HepG2 (cell line): ENCODE data around the gene DDC. TPM values are rescaled to one million over a fixed set of nuclear protein-coding genes. Genes with fewer than 3 reads are reported as not detected.

ENCODE experiments used
- ATAC-seq: fragments of 200-7000 bp; cut with Tn5 transposase; 3 replicates; pipeline ENCODE4 v1.9.1; 2020; ENCODE audit warnings: mild to moderate bottlenecking, moderate library complexity
- BruUV-seq: library from RNA; stranded (reverse); fragments of 400-500 nt; replicated peaks from 2 replicates; lab custom pipeline; 2021; lab: Mats Ljungman, UMichigan
- CTCF ChIA-PET: fragments of 300-600 bp; formaldehyde crosslinking; extraction: SDS; loops from one replicate; lab custom pipeline; 2021; ENCODE audit warnings: low total read pairs, inconsistent platforms, low intra/inter-chr PET ratio; lab: Yijun Ruan, JAX
- POLR2A ChIA-PET: fragments of 350-600 bp; sonication (Branson Sonifier 250); formaldehyde crosslinking; loops from one replicate; lab custom pipeline; 2020; ENCODE audit warnings: antibody characterized with exemption, inconsistent platforms; lab: Yijun Ruan, JAX
- DNase-seq: peaks from one replicate; pipeline ENCODE4 v3.0.0-alpha.2; 2015; ENCODE audit warnings: low spot score
- FAIRE-seq: peaks from 3 replicates; lab custom pipeline; 2011; peaks lifted over from hg19 to GRCh38; lab: Jason Lieb, UNC
- H2AFZ ChIP-seq: one replicate; pipeline ENCODE4 v1.6.1; 2011; ENCODE audit warnings: low read length, inconsistent platforms
- H3K27ac ChIP-seq: fragments of 300-600 bp; 3 replicates; pipeline ENCODE4 v1.8.0; 2011; ENCODE audit warnings: mixed run types, mild to moderate bottlenecking, mixed read lengths, low read length, inconsistent platforms; ENCODE audit not compliant: insufficient read depth; ENCODE audit errors: extremely low read length
- H3K27me3 ChIP-seq, 2 experiments: fragments of 200-600 bp in 1 of 2; 2 replicates in 1 of 2; 3 replicates in 1 of 2; pipeline versions ENCODE4 v1.6.0 to v1.8.0; 2011; ENCODE audit warnings: low read length in 2 of 2, mild to moderate bottlenecking in 2 of 2, moderate library complexity in 2 of 2, inconsistent platforms in 1 of 2; ENCODE audit not compliant: insufficient read depth in 2 of 2, control insufficient read depth in 1 of 2
- H3K36me3 ChIP-seq, 2 experiments: fragments of 200-600 bp in 1 of 2; replicated peaks in 1 of 2; 2 replicates in 1 of 2; 3 replicates in 1 of 2; pipeline versions ENCODE4 v1.5.1 to v1.8.0; 2011; ENCODE audit warnings: low read length in 2 of 2, inconsistent platforms in 1 of 2; ENCODE audit not compliant: insufficient read depth in 2 of 2, control insufficient read depth in 1 of 2
- H3K4me1 ChIP-seq: 2 replicates; pipeline ENCODE4 v1.5.1; 2012; ENCODE audit warnings: low read length, inconsistent platforms; ENCODE audit not compliant: insufficient read depth
- H3K4me2 ChIP-seq: 2 replicates; pipeline ENCODE4 v1.6.0; 2011; ENCODE audit warnings: low read depth, low read length, inconsistent platforms
- H3K4me3 ChIP-seq, 3 experiments: fragments of 200-600 bp in 1 of 3; sonication (generic), shearing (Covaris generic) in 1 of 3; replicated peaks in 1 of 3; 2 replicates each; pipeline ENCODE4 v1.5.1; 2011 to 2016; ENCODE audit warnings: low read length in 3 of 3, inconsistent platforms in 2 of 3, low read depth in 2 of 3, mild to moderate bottlenecking in 2 of 3, control low read depth in 1 of 3, mixed read lengths in 1 of 3; ENCODE audit not compliant: insufficient read depth in 1 of 3
- H3K79me2 ChIP-seq: one replicate; pipeline ENCODE4 v1.6.1; 2011; ENCODE audit warnings: low read length, inconsistent platforms; ENCODE audit not compliant: insufficient read depth
- H3K9ac ChIP-seq: 2 replicates; pipeline ENCODE4 v1.6.0; 2011; ENCODE audit warnings: mild to moderate bottlenecking, low read depth, low read length, inconsistent platforms; ENCODE audit not compliant: insufficient read depth
- H3K9me3 ChIP-seq: 2 replicates; pipeline ENCODE4 v1.5.1; 2012; ENCODE audit warnings: mild to moderate bottlenecking, low read length
- H4K20me1 ChIP-seq: 2 replicates; pipeline ENCODE4 v1.6.0; 2011; ENCODE audit warnings: inconsistent platforms, mild to moderate bottlenecking, low read length, moderate library complexity; ENCODE audit not compliant: insufficient read depth
- ARNTL ChIP-seq: sonication (generic); formaldehyde crosslinking; IDR thresholded peaks from 2 replicates; pipeline ENCODE4 v1.4.0; 2020; ENCODE audit warnings: mild to moderate bottlenecking, missing genetic modification reagents
- HIVEP1 ChIP-seq: sonication (generic); formaldehyde crosslinking; IDR thresholded peaks from 2 replicates; pipeline ENCODE4 v1.4.0; 2020; ENCODE audit warnings: mild to moderate bottlenecking, missing genetic modification reagents
- HOXA3 ChIP-seq: sonication (generic); formaldehyde crosslinking; IDR thresholded peaks from 2 replicates; pipeline ENCODE4 v1.5.0; 2020; ENCODE audit warnings: missing genetic modification reagents
- KDM6A ChIP-seq: IDR thresholded peaks from 2 replicates; pipeline ENCODE4 v1.6.1; 2016; ENCODE audit warnings: low read depth
- NRL ChIP-seq: sonication (generic); formaldehyde crosslinking; IDR thresholded peaks from 2 replicates; pipeline ENCODE4 v1.5.0; 2020; ENCODE audit warnings: missing genetic modification reagents, mild to moderate bottlenecking, moderate library complexity, borderline replicate concordance
- PRPF4 ChIP-seq: fragments of 200-400 bp; formaldehyde crosslinking; IDR thresholded peaks from 2 replicates; pipeline ENCODE4 v1.6.1; 2016; ENCODE audit warnings: low read length, low read depth; ENCODE audit not compliant: poor library complexity, severe bottlenecking
- SALL1 ChIP-seq: sonication (generic); formaldehyde crosslinking; IDR thresholded peaks from 2 replicates; pipeline ENCODE4 v1.8.0; 2022; ENCODE audit warnings: mild to moderate bottlenecking, missing genetic modification reagents
- SIN3A ChIP-seq: IDR thresholded peaks from 2 replicates; pipeline ENCODE4 v1.6.1; 2011; ENCODE audit warnings: low read depth, mild to moderate bottlenecking, control low read depth, low read length, borderline replicate concordance
- WIZ ChIP-seq: sonication (generic); formaldehyde crosslinking; IDR thresholded peaks from 2 replicates; pipeline ENCODE4 v1.5.1; 2020; ENCODE audit warnings: mild to moderate bottlenecking, missing genetic modification reagents
- ZNF232 ChIP-seq: sonication (generic); formaldehyde crosslinking; IDR thresholded peaks from 2 replicates; pipeline ENCODE4 v1.4.0; 2020; ENCODE audit warnings: missing genetic modification reagents, borderline replicate concordance
- ZNF333 ChIP-seq: sonication (generic); formaldehyde crosslinking; IDR thresholded peaks from 2 replicates; pipeline ENCODE4 v1.4.0; 2020; ENCODE audit warnings: mild to moderate bottlenecking, missing genetic modification reagents, borderline replicate concordance
- ZNF589 ChIP-seq: sonication (generic); formaldehyde crosslinking; conservative IDR thresholded peaks from 2 replicates; pipeline ENCODE4 v1.8.0; 2022; ENCODE audit warnings: mild to moderate bottlenecking, moderate library complexity, missing genetic modification reagents
- ZNF652 ChIP-seq: IDR thresholded peaks from 2 replicates; pipeline ENCODE4 v1.6.1; 2016; ENCODE audit warnings: low read depth, borderline replicate concordance
- ZNF670 ChIP-seq: sonication (generic); formaldehyde crosslinking; IDR thresholded peaks from 2 replicates; pipeline ENCODE4 v1.8.0; 2022; ENCODE audit warnings: mild to moderate bottlenecking, missing genetic modification reagents, borderline replicate concordance
- ZNF7 ChIP-seq: IDR thresholded peaks from 2 replicates; pipeline ENCODE4 v1.6.1; 2016; ENCODE audit warnings: missing biosample characterization, missing genetic modification reagents
- ZSCAN25 ChIP-seq: sonication (generic); formaldehyde crosslinking; IDR thresholded peaks from 2 replicates; pipeline ENCODE4 v1.8.0; 2022; ENCODE audit warnings: mild to moderate bottlenecking, missing genetic modification reagents
- ZSCAN9 ChIP-seq: IDR thresholded peaks from 2 replicates; pipeline ENCODE4 v1.6.1; 2016; ENCODE audit warnings: borderline replicate concordance
- ZUFSP ChIP-seq: sonication (generic); formaldehyde crosslinking; IDR thresholded peaks from 2 replicates; pipeline ENCODE4 v1.9.0; 2021; ENCODE audit warnings: missing genetic modification reagents, mild to moderate bottlenecking, borderline replicate concordance
- ZXDC ChIP-seq: sonication (generic); formaldehyde crosslinking; IDR thresholded peaks from 2 replicates; pipeline ENCODE4 v1.5.0; 2020; ENCODE audit warnings: mild to moderate bottlenecking, missing genetic modification reagents
- WGBS: methylation state at CpG from one replicate; pipeline ENCODE4 v1.1.6; 2017; ENCODE audit warnings: low lambda C conversion rate; 5-methylcytosine and 5-hydroxymethylcytosine counted together
- in situ Hi-C: cut with HindIII; loops from 2 replicates; pipeline ENCODE4 v1.10.0; 2017; ENCODE audit warnings: low pct_unique_long_range_greater_than_20kb; ENCODE audit not compliant: extremely low pct_ligation_motif_present
- intact Hi-C: fragments of 100-400 bp; cut with micrococcal nuclease; formaldehyde crosslinking; loops from one replicate; pipeline ENCODE4 v1.10.0; 2022; ENCODE audit not compliant: unreplicated experiment
- polyA plus RNA-seq, 8 experiments: library from polyadenylated mRNA; depleted of rRNA in 3 of 8; stranded (reverse) in 7 of 8; unstranded in 1 of 8; fragments of >200 nt; fragmentation: Illumina TruSeq in 4 of 8; extraction: Trizol in 4 of 8; gene quantifications; 2 replicates each; pipeline versions ENCODE4 v1.2.1 to v1.2.3, GENCODE V29; 2011 to 2016; ENCODE audit warnings: low read depth in 4 of 8, missing spikeins in 1 of 8, mixed read lengths in 1 of 8; ENCODE audit not compliant: insufficient read depth in 1 of 8
- total RNA-seq, 5 experiments: library from RNA; depleted of rRNA; stranded (reverse); fragments of >200 nt; fragmentation: Illumina TruSeq; extraction: Trizol; gene quantifications; 2 replicates each; pipeline ENCODE4 v1.2.3, GENCODE V29; 2016; ENCODE audit warnings: low read depth in 1 of 5

The DDC gene
- total and polyA plus RNA-seq, 2 of the 13 experiments (the other 11 are each of a cell fraction or from before 2014, with no cell fraction given) = 11.7 to 93.3 TPM

DNA sequence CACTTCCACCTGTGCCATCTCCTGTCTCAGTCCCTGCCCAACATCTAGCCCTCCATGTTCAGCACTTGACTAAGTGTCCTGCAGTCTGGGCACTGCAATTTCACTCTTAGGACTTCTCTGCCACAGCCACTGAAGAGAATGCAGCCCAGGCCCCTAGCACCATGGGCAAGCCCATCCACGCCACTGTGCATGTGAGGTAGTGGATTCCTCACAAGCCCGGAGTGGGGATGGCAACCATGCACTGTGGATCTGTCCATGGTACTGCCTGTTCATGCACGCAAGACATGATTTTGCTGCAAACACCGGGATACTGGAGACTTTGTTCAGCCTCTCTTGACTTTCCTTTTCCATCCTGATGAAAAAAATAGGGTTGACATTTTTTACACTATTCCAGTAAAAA is 12.3 kb downstream of the DDC start:
- Histone ChIP-seq H3K9me3 (no peaks in the 10 kb centered on the region), H3K79me2 (peaks cover 14% of the 10 kb centered on the region), H3K27ac (no peak overlapping the region), H4K20me1 (0 out of 2 replicates have a peak, but pooled peaks cover 4% of the 10 kb centered on the region), H3K9ac (no peak overlapping the region), H3K4me3 (no peak overlapping the region), H3K27me3 (no peaks in the 10 kb centered on the region), H3K4me1 (peaks cover 62% of the 10 kb centered on the region), H2AFZ (no peak overlapping the region), H3K4me2 (no peak overlapping the region), H3K36me3 (peaks cover 0 to 5% of the 10 kb centered on the region in 2 experiments; a peak in 1 of 5 replicates)
- in situ Hi-C loops (no loop called here), intact Hi-C loops (no loop called here)
- DNase-seq = peak; percentile 14
- WGBS = 92% methylated on average over 2 of the region's 4 CpGs
- no peak for FAIRE-seq
- ChIA-PET CTCF (no interaction called here), POLR2A (no interaction called here)
- BruUV-seq = no TSS peak
- peak; percentile 51 for ATAC-seq
- TF ChIP-seq ZSCAN25 (CRISPR knock-in tag) = no peak
- no peak for TF ChIP-seq ZNF333 (CRISPR knock-in tag)
- no peak; the same call in 1 of the 2 replicates for TF ChIP-seq WIZ (CRISPR knock-in tag)
- 0 out of 2 replicates have a peak, but pooled peaks have one; percentile 49 for TF ChIP-seq SIN3A
- TF ChIP-seq ZNF652 (CRISPR knock-in tag) = no peak
- no peak for TF ChIP-seq KDM6A (CRISPR knock-in tag)
- no peak for TF ChIP-seq HIVEP1 (CRISPR knock-in tag)
- TF ChIP-seq SALL1 (CRISPR knock-in tag) = peak; percentile 85
- TF ChIP-seq HOXA3 (CRISPR knock-in tag) = peak; percentile 39; the same call in 1 of the 2 replicates
- TF ChIP-seq ZXDC (CRISPR knock-in tag) = no peak
- TF ChIP-seq ZUFSP (CRISPR knock-in tag) = no peak
- no peak for TF ChIP-seq ZNF232 (CRISPR knock-in tag)
- 0 out of 2 replicates have a peak, but pooled peaks have one; percentile 38 for TF ChIP-seq NRL (CRISPR knock-in tag)
- 0 out of 2 replicates have a peak, but pooled peaks have one; percentile 30 for TF ChIP-seq ZNF589
- no peak for TF ChIP-seq PRPF4
- TF ChIP-seq ZSCAN9 = peak; percentile 65; the same call in 1 of the 2 replicates
- 0 out of 2 replicates have a peak, but pooled peaks have one; percentile 32 for TF ChIP-seq ZNF7 (CRISPR knock-in tag)
- no peak for TF ChIP-seq ZNF670 (CRISPR knock-in tag)
- TF ChIP-seq ARNTL (CRISPR knock-in tag) = 0 out of 2 replicates have a peak, but pooled peaks have one; percentile 29
